Transverse colon (tissue), 4 donors: Measurements from ENCODE around the gene UBE2C.

Experiments
- CTCF ChIP-seq, 5 experiments: fragments of 200-600 bp in 3 of 5; fragments of 450-650 bp in 2 of 5; sonication (generic) in 3 of 5; IDR thresholded peaks; 1 replicate in 2 of 5; 2 replicates in 3 of 5; pipeline ENCODE4 v1.5.1; 2016 to 2017; ENCODE audit warnings: antibody characterized with exemption in 5 of 5, inconsistent platforms in 3 of 5, mild to moderate bottlenecking in 2 of 5, moderate library complexity in 1 of 5
- EP300 ChIP-seq: sonication (generic); formaldehyde crosslinking; IDR thresholded peaks from one replicate; pipeline ENCODE4 v1.6.1; 2017; ENCODE audit warnings: antibody characterized with exemption, low read depth
- POLR2A ChIP-seq: fragments of 450-650 bp; IDR thresholded peaks from one replicate; pipeline ENCODE4 v1.6.1; 2016; ENCODE audit warnings: antibody characterized with exemption, mild to moderate bottlenecking, moderate library complexity
- POLR2AphosphoS5 ChIP-seq, 3 donors: sonication (generic); formaldehyde crosslinking; IDR thresholded peaks; one replicate each; pipeline ENCODE4 v1.6.1; 2016; ENCODE audit warnings: antibody characterized with exemption in 3 of 3

- no peak for TF ChIP-seq CTCF (IDR thresholded peaks at IDR 0.05)
- no peak for TF ChIP-seq POLR2A
- TF ChIP-seq EP300, result no peak
- TF ChIP-seq POLR2AphosphoS5 (IDR thresholded peaks at IDR 0.05), result peak; percentile 10 to 40 (median 33)
Measured at GRCh38 chr20:45833030-45833882, 20.8 kb downstream of the UBE2C start, which contains the start of gene SNX21.
